ENCODE data around the gene PTPRO.

The PTPRO gene

GRCh38 chr12:15355766-15356165, 33.5 kb downstream of the PTPRO start:
- no peak for DNase-seq

DNA sequence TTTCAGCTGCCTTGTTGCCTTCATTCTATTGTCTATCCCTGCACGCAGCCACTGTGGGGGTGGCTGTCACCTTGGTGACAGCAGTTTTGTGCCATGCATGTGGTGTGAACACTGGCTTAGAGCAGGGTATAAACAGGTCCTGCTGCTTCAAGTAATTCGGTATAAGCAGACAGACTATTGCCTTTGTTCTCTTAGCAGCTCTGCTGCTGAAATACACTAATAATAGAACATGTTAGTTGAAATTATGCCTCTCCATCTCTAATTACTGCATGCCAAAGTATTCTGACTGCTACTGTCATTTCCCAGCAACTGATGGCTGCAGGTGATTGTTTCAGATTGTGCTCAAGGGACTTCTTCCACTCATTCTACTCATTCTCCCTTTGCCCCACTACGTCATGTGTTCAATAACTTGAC, 34.6 kb downstream of the PTPRO start:
- no peak for DNase-seq

- no peak for DNase-seq
These were observed 42.2 kb downstream of the PTPRO start for GRCh38 chr12:15364221-15365160.

- DNase-seq: no peak
These were observed 46.5 kb downstream of the PTPRO start for GRCh38 chr12:15368812-15369211.

DNA sequence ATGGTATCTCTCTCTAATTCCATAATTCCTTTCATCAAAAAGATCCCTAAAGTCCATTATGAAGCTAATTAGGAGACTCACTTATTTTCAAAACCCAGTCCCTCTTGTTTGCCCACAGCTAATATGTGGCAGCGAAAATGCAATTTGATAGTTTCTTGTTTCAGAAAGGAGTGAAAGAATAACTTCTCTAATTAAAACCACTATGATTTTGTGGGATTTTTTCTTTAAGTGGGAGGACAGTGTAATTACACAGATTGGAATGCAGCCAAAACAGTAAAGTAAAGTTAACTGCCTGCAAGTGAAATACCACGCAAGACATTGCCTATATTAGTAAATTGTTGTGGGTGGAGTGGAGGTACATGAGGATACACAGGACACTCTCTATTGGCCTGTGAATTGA, 50.0 kb downstream of the PTPRO start:
- DNase-seq: no peak

GRCh38 chr12:15387772-15388171, 65.5 kb downstream of the PTPRO start:
- no peak for DNase-seq

DNA sequence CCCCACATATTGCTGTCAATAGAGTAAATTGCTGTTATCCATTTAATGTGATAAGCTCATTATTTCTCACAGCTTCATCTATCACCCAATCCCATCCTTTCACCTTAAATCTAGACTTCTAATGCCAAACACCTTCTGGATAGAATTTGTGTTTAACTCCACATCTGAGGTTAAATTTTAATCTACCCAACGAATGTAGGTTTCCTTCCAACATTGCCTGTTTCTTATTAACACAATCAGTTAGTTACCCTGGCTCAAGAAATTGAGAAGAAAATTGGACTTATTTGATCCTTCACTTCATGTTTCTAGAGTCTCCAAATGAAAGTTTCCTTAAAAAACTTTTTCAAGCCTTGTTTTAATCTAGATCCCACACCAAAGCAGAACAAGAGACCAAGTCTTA, 67.3 kb downstream of the PTPRO start:
- no peak for DNase-seq

- no peak for DNase-seq
These were observed 70.7 kb downstream of the PTPRO start for GRCh38 chr12:15393037-15393436.

GRCh38 chr12:15393995-15394394, 71.7 kb downstream of the PTPRO start:
- no peak for DNase-seq

- DNase-seq: no peak
These were observed 82.2 kb downstream of the PTPRO start for GRCh38 chr12:15404485-15404884.

DNA sequence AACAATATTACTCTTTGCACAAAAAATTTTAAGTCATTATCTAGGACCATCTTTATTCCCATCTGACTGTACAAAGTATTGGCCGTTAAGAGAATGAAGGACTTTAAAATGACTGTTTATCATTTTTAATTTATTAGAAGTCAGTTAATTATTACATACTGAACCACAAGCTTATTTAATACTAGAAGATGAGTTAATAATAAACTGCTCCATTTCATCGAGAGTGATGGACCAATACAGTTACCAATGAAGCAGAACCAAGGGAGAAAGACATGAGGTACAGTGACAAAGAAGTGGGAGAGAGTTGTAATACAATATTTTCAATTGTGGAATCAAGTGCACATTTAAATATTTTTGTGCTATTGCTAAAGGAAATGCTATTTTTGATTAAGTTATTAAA, 83.3 kb downstream of the PTPRO start:
- no peak for DNase-seq

GRCh38 chr12:15407025-15407424, 84.7 kb downstream of the PTPRO start:
- no peak for DNase-seq

DNA sequence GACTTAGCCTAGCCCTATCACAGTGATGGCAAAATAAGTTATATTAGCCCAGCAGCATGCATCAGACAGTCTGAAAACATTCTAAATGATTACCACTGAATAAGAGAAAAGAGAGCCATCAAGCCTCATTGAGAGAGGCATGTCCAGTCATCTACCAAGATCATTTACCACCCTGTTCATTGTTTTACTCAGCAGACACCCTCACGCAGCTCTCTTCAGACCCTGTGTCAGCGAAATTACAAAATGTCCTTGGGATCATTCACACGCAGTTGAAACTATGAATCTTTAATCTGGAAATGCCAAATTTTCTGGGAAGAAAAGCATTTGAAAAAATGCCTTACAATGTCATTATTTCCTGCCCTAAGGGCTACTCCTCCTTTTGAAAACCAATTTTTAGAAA, 89.5 kb downstream of the PTPRO start:
- DNase-seq: no peak

DNA sequence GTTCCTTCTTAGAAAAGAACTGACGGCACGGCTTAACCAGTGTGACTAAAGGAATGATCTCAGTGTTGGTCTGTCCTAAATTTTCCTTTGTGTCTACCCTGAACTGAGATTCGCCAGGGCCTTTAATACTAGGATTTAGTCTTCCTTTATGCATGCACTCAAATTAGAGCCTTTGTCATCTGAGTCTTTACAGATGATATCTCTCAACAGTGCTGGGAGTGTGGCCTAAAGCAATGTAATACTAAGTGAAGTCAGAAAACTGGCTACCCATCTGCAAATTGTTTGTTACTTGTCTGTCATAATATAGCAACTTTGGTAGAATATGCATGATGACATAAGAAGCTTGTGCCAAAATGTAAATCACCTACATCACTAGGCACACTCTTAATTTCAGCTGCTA, 95.4 kb downstream of the PTPRO start:
- DNase-seq: no peak

DNA sequence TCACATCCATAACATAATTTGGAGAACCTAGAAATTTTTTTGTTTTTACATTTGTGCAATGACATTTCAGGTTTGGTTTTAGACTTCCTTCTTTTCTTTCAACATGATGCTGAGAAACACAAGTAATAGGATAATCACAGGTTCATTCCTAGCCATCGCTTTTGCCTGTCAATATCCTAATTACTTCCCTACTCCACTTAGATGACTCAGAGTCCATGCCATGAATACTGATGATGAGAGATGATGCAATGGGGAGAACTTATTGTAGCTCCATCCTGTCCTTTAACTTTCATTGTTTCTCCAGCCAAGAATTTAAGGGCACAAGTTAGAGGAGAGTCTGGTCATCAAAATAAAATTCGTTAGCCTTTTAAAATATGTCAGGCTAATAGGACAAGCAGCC, 101.3 kb downstream of the PTPRO start:
- DNase-seq: no peak

- DNase-seq: no peak
These were observed 105.6 kb downstream of the PTPRO start for GRCh38 chr12:15427913-15428312.

DNA sequence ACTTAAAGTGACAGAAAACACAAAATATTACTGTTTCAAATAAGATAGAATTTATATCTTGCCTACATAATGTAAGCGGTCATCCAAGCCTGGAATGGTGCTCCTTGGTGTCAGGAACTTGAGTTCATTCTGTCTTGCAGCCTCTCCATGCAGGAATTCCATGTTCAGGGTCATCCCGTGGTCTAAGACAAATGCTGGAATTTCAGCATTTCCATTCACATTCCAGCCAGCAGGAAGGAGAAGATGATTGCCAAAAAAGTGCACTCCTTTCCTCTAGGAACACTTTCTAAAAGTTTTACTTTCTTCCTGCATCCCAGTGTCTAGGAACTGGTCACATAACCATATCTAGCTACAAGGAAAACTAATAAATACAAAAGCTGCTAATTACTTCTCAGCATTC, 106.3 kb downstream of the PTPRO start:
- DNase-seq: no peak

DNA sequence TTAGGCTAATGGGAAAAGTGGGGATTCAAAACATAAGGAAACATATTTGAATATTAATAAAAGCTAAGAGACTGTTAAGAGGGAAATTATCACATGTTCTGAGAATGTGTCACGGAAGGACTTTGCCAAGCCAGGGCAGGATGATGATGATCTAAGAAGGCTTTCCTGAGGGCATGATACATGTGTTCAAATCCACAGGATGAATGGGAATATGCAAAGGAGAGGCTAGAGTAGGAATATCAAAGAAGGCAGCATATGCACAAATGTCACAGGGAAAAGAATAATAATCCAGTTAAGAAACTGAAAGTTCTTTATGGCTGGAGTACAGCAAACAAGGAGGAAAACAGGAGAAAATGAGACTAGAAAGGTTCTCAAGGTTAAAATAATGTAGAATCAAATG, 107.0 kb downstream of the PTPRO start:
- DNase-seq: no peak

DNA sequence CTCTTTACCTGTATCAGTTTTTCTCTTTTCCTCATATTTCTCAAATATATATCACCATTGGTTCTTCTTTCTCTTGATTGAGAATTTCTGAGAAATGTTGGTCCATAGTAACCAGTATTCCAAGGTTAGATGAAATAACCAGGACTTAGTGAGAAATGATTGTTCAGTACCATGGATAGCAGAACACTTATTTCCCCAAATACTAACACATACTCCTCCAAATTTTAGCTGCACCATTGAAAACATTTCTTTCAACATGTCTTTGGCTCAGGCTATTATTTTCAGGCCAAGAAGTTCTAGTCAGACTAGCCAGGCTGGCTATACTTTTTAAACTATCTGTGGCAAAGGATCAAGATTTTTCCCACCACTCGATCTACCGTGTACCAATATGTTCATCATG, 113.3 kb downstream of the PTPRO start:
- no peak for DNase-seq

GRCh38 chr12:15439459-15439858, 117.2 kb downstream of the PTPRO start:
- no peak for DNase-seq

DNA sequence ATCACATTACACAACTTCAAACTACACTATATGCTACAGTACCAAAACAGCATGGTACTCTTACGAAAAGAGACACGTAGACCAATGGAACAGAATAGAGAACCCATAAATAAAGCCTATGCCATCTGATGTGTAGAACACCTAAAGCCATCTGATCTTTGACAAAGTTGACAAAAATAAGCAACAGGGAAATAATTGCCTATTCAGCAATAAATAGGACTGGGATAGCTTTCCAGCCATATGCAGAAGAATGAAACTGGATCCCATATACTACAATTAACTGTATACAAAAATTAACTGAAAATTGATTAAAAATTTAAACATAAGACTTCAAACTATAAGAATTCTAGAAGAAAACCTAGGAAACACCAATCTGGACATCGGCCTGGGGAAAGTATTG, 120.7 kb downstream of the PTPRO start:
- no peak for DNase-seq

- DNase-seq: no peak
These were observed 121.3 kb downstream of the PTPRO start for GRCh38 chr12:15443611-15444010.

DNA sequence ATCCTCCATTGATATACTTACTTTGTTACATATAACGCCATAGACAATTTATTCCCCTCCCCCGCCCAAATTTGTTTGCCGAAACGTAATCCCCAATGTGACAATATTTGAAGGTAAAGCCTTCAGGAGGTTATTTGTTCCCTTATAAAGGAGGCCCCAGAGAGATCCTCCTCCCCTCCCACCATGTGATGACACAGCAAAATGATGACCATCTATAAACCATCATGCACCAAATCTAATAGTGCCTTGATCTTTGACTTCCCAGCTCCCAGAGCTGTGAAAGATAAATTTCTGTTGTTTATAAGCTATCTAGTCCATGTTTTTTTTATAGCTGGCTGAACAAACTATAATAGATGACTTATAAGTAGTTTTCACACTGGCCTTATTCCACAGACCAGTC, 122.2 kb downstream of the PTPRO start:
- DNase-seq: no peak

DNA sequence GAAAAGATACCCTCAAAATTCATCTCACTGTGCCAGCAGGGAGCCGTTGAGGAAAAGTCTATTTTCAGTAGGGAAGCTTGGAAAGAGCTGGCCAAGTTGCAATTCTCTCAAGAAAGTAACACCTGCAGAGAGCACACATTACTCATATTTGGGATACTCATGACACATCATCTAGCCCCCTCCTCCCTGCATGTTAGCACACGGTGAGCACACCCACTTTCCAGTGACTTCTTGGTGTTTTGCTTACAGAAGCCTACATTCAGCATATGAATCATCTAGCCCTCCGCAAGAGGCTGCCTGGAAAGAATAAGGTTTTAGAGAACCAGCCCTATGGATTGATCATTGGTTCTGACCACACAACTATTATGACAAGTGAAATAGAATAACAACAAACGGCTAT, 124.5 kb downstream of the PTPRO start:
- no peak for DNase-seq

DNA sequence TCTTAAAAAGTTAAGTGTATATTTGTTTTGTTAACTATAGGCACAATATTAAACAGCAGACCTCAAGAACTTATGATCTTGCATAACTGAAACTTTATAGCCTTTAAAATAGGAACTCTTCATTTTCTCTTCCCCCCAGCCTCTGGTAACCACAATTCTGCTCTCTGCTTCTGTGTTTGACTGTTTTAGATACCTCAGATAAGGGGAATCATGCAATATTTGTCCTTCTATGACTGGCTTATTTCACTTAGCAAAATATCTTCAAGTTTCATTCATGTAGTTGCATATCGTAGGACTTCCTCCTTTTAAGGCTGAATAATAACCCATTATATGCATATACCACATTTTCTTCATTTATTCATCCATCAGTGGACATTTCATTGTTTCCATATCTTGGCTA, 131.3 kb downstream of the PTPRO start:
- no peak for DNase-seq
